Measurements from ENCODE around the gene KBTBD4. TPM values are rescaled to one million over a fixed set of nuclear protein-coding genes. Genes with fewer than 3 reads are reported as not detected.
A peak's percentile ranks its signal among the peaks of the same experiment; 100 is the strongest.
"Not testable (repeated sequence)": the region's sequence is repeated elsewhere in the genome, so short reads cannot be mapped to it uniquely, and the experiment has no call there.

The KBTBD4 gene
- total RNA-seq, 1 experiment from 2014 or later: 11.0 TPM

- H3K4me2 ChIP-seq (ENCODE audit: low read depth, low read length, poor library complexity, severe bottlenecking): peak overlapping the region; percentile 89
- peaks cover 35% of the 10 kb centered on the region for H4K20me1 ChIP-seq (ENCODE audit: insufficient read depth, low read depth, low read length)
- H3K9me3 ChIP-seq (ENCODE audit: low read length): no peaks in the 10 kb centered on the region
- peaks cover 70% of the 10 kb centered on the region for H3K79me2 ChIP-seq (ENCODE audit: low read length)
- no peak for DNase-seq
- no peaks in the 10 kb centered on the region for H3K9me2 ChIP-seq (replicated peaks; ENCODE audit: insufficient read depth, low read length)
- peaks cover 16% of the 10 kb centered on the region for H3K36me3 ChIP-seq (ENCODE audit: insufficient read depth, low read length)
- H3K27ac ChIP-seq (ENCODE audit: low read length): peak overlapping the region; percentile 82
- no peaks in the 10 kb centered on the region for H3K27me3 ChIP-seq (ENCODE audit: low read length)
- H2AFZ ChIP-seq (ENCODE audit: low read length): no peak overlapping the region
- peaks cover 36% of the 10 kb centered on the region for H3K4me1 ChIP-seq (ENCODE audit: low read length)
- peak overlapping the region; percentile 85 for H3K4me3 ChIP-seq (ENCODE audit: low read length)
- H3K9ac ChIP-seq (ENCODE audit: low read length): peak overlapping the region; percentile 86
Measured at GRCh38 chr11:47550288-47551047, 28.3 kb downstream of the KBTBD4 start.

- not testable (repeated sequence) for H3K27ac ChIP-seq (ENCODE audit: low read length); H3K9ac ChIP-seq (ENCODE audit: low read length); H3K9me2 ChIP-seq (replicated peaks; ENCODE audit: insufficient read depth, low read length); H3K4me3 ChIP-seq (ENCODE audit: low read length); H3K9me3 ChIP-seq (ENCODE audit: low read length); H2AFZ ChIP-seq (ENCODE audit: low read length); H3K27me3 ChIP-seq (ENCODE audit: low read length); H3K4me2 ChIP-seq (ENCODE audit: low read depth, low read length, poor library complexity, severe bottlenecking); DNase-seq
- Histone ChIP-seq H3K4me1 (ENCODE audit: low read length) (peaks cover 12% of the 10 kb centered on the region), H3K79me2 (ENCODE audit: low read length) (peaks cover 94% of the 10 kb centered on the region), H3K36me3 (ENCODE audit: insufficient read depth, low read length) (peaks cover 19% of the 10 kb centered on the region), H4K20me1 (ENCODE audit: insufficient read depth, low read depth, low read length) (peaks cover 54% of the 10 kb centered on the region)
Measured at GRCh38 chr11:47546274-47546673, 32.5 kb downstream of the KBTBD4 start.

- Histone ChIP-seq H3K9ac (ENCODE audit: low read length) (no peak overlapping the region), H3K4me3 (ENCODE audit: low read length) (no peak overlapping the region), H3K9me2 (replicated peaks; ENCODE audit: insufficient read depth, low read length) (no peaks in the 10 kb centered on the region), H4K20me1 (ENCODE audit: insufficient read depth, low read depth, low read length) (peaks cover 55% of the 10 kb centered on the region), H3K4me2 (ENCODE audit: low read depth, low read length, poor library complexity, severe bottlenecking) (no peak overlapping the region), H3K4me1 (ENCODE audit: low read length) (peaks cover 3% of the 10 kb centered on the region), H3K79me2 (ENCODE audit: low read length) (peaks cover 94% of the 10 kb centered on the region), H3K27me3 (ENCODE audit: low read length) (no peaks in the 10 kb centered on the region), H3K27ac (ENCODE audit: low read length) (no peak overlapping the region), H3K36me3 (ENCODE audit: insufficient read depth, low read length) (peaks cover 16% of the 10 kb centered on the region), H2AFZ (ENCODE audit: low read length) (no peak overlapping the region), H3K9me3 (ENCODE audit: low read length) (no peaks in the 10 kb centered on the region)
- DNase-seq: no peak
Measured at GRCh38 chr11:47545298-47545697, 33.5 kb downstream of the KBTBD4 start.

GRCh38 chr11:47541070-47541469, 37.7 kb downstream of the KBTBD4 start:
- Histone ChIP-seq H3K27ac (ENCODE audit: low read length) (no peak overlapping the region), H3K4me3 (ENCODE audit: low read length) (no peak overlapping the region), H3K27me3 (ENCODE audit: low read length) (no peaks in the 10 kb centered on the region), H3K4me1 (ENCODE audit: low read length) (peaks cover 9% of the 10 kb centered on the region), H4K20me1 (ENCODE audit: insufficient read depth, low read depth, low read length) (peaks cover 64% of the 10 kb centered on the region), H2AFZ (ENCODE audit: low read length) (no peak overlapping the region), H3K9me2 (replicated peaks; ENCODE audit: insufficient read depth, low read length) (no peaks in the 10 kb centered on the region), H3K9ac (ENCODE audit: low read length) (no peak overlapping the region), H3K9me3 (ENCODE audit: low read length) (no peaks in the 10 kb centered on the region), H3K36me3 (ENCODE audit: insufficient read depth, low read length) (peaks cover 7% of the 10 kb centered on the region; the same call in 1 of the 2 replicates), H3K4me2 (ENCODE audit: low read depth, low read length, poor library complexity, severe bottlenecking) (no peak overlapping the region), H3K79me2 (ENCODE audit: low read length) (peaks cover 95% of the 10 kb centered on the region)
- no peak for DNase-seq

- Histone ChIP-seq H3K4me3 (ENCODE audit: low read length) (no peak overlapping the region), H2AFZ (ENCODE audit: low read length) (no peak overlapping the region), H3K9me2 (replicated peaks; ENCODE audit: insufficient read depth, low read length) (no peaks in the 10 kb centered on the region), H3K27ac (ENCODE audit: low read length) (no peak overlapping the region), H3K9me3 (ENCODE audit: low read length) (no peaks in the 10 kb centered on the region), H3K79me2 (ENCODE audit: low read length) (peaks cover 99% of the 10 kb centered on the region), H3K9ac (ENCODE audit: low read length) (no peak overlapping the region), H3K4me1 (ENCODE audit: low read length) (peaks cover 17% of the 10 kb centered on the region), H3K27me3 (ENCODE audit: low read length) (no peaks in the 10 kb centered on the region), H3K4me2 (ENCODE audit: low read depth, low read length, poor library complexity, severe bottlenecking) (no peak overlapping the region), H3K36me3 (ENCODE audit: insufficient read depth, low read length) (peaks cover 4% of the 10 kb centered on the region; the same call in 1 of the 2 replicates), H4K20me1 (ENCODE audit: insufficient read depth, low read depth, low read length) (peaks cover 64% of the 10 kb centered on the region)
- DNase-seq: no peak
Measured at GRCh38 chr11:47539681-47540039, 39.1 kb downstream of the KBTBD4 start.

GRCh38 chr11:47538741-47539565, 39.8 kb downstream of the KBTBD4 start:
- H3K9me3 ChIP-seq (ENCODE audit: low read length): no peaks in the 10 kb centered on the region
- H3K4me3 ChIP-seq (ENCODE audit: low read length): no peak overlapping the region
- no peak overlapping the region for H2AFZ ChIP-seq (ENCODE audit: low read length)
- H3K36me3 ChIP-seq (ENCODE audit: insufficient read depth, low read length): peaks cover 4% of the 10 kb centered on the region; the same call in 1 of the 2 replicates
- no peak overlapping the region for H3K9ac ChIP-seq (ENCODE audit: low read length)
- peaks cover 64% of the 10 kb centered on the region for H4K20me1 ChIP-seq (ENCODE audit: insufficient read depth, low read depth, low read length)
- no peaks in the 10 kb centered on the region for H3K27me3 ChIP-seq (ENCODE audit: low read length)
- no peaks in the 10 kb centered on the region for H3K9me2 ChIP-seq (replicated peaks; ENCODE audit: insufficient read depth, low read length)
- no peak for DNase-seq
- peaks cover 99% of the 10 kb centered on the region for H3K79me2 ChIP-seq (ENCODE audit: low read length)
- H3K4me1 ChIP-seq (ENCODE audit: low read length): peaks cover 22% of the 10 kb centered on the region
- H3K4me2 ChIP-seq (ENCODE audit: low read depth, low read length, poor library complexity, severe bottlenecking): no peak overlapping the region
- H3K27ac ChIP-seq (ENCODE audit: low read length): no peak overlapping the region

- H4K20me1 ChIP-seq (ENCODE audit: insufficient read depth, low read depth, low read length): peaks cover 54% of the 10 kb centered on the region
- H3K4me2 ChIP-seq (ENCODE audit: low read depth, low read length, poor library complexity, severe bottlenecking): no peak overlapping the region
- no peaks in the 10 kb centered on the region for H3K9me2 ChIP-seq (replicated peaks; ENCODE audit: insufficient read depth, low read length)
- no peak overlapping the region for H3K4me3 ChIP-seq (ENCODE audit: low read length)
- H3K27me3 ChIP-seq (ENCODE audit: low read length): no peaks in the 10 kb centered on the region
- no peaks in the 10 kb centered on the region for H3K9me3 ChIP-seq (ENCODE audit: low read length)
- peaks cover 4% of the 10 kb centered on the region; the same call in 1 of the 2 replicates for H3K36me3 ChIP-seq (ENCODE audit: insufficient read depth, low read length)
- H2AFZ ChIP-seq (ENCODE audit: low read length): no peak overlapping the region
- H3K79me2 ChIP-seq (ENCODE audit: low read length): peaks cover 99% of the 10 kb centered on the region
- DNase-seq: no peak
- no peak overlapping the region for H3K9ac ChIP-seq (ENCODE audit: low read length)
- H3K4me1 ChIP-seq (ENCODE audit: low read length): peaks cover 35% of the 10 kb centered on the region
- no peak overlapping the region for H3K27ac ChIP-seq (ENCODE audit: low read length)
Measured at GRCh38 chr11:47536915-47537314, 41.9 kb downstream of the KBTBD4 start.

- Histone ChIP-seq H3K9me2 (replicated peaks; ENCODE audit: insufficient read depth, low read length) (no peaks in the 10 kb centered on the region), H3K4me1 (ENCODE audit: low read length) (peaks cover 32% of the 10 kb centered on the region), H4K20me1 (ENCODE audit: insufficient read depth, low read depth, low read length) (peaks cover 43% of the 10 kb centered on the region), H3K4me2 (ENCODE audit: low read depth, low read length, poor library complexity, severe bottlenecking) (no peak overlapping the region), H3K27me3 (ENCODE audit: low read length) (no peaks in the 10 kb centered on the region), H3K4me3 (ENCODE audit: low read length) (no peak overlapping the region), H3K36me3 (ENCODE audit: insufficient read depth, low read length) (0 out of 2 replicates have a peak, but pooled peaks cover 4% of the 10 kb centered on the region), H3K79me2 (ENCODE audit: low read length) (peaks cover 100% of the 10 kb centered on the region), H3K9me3 (ENCODE audit: low read length) (no peaks in the 10 kb centered on the region), H3K9ac (ENCODE audit: low read length) (no peak overlapping the region), H3K27ac (ENCODE audit: low read length) (no peak overlapping the region), H2AFZ (ENCODE audit: low read length) (no peak overlapping the region)
- no peak for DNase-seq
Measured at GRCh38 chr11:47534704-47535251, 44.0 kb downstream of the KBTBD4 start.

Measured in Karpas-422 (cell line).